ENCODE data around the gene CNTNAP2. TPM values are rescaled to one million over a fixed set of nuclear protein-coding genes. Genes with fewer than 3 reads are reported as not detected.

Gene CNTNAP2
- total and polyA plus RNA-seq, 3 experiments from 2014 or later = not detected

DNA sequence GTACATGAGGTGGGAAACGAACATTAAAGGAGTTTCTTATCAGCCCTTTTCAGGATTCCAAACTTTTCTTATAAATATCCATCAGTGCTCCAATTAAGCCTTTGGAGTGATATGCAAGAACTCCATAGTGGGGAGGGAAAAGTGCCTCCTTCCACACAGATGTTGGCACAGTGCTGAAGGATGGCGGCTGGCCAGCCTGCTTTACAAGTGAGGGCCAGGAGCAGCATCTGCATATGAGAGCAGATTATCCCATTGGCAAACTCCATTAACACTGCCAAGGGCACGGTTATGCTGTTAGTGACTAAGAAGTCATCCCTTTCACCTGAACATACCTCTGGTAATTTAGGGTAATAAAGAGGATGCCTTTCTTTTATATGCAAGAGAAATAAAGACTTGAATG, 543.1 kb downstream of the CNTNAP2 start:
- H3K27me3 Mint-ChIP-seq = no peaks in the 10 kb centered on the region
- POLR2A ChIA-PET = no interaction called here
- H3K27me3 ChIP-seq (ENCODE audit: insufficient read depth, low read length, poor library complexity, severe bottlenecking) = no peaks in the 10 kb centered on the region
- no peaks in the 10 kb centered on the region for H3K4me1 Mint-ChIP-seq
- H3K27ac ChIP-seq (ENCODE audit: low read depth, low read length) = no peak overlapping the region
- no peak overlapping the region for H3K4me3 ChIP-seq (ENCODE audit: low read length)
- H3K4me3 Mint-ChIP-seq = no peak overlapping the region
- CTCF ChIA-PET = no interaction called here
- no peaks in the 10 kb centered on the region for H3K36me3 ChIP-seq (ENCODE audit: insufficient read depth, low read length)
- no peaks in the 10 kb centered on the region for H3K36me3 Mint-ChIP-seq
- no peaks in the 10 kb centered on the region for H3K4me1 ChIP-seq (ENCODE audit: insufficient read depth, low read length)
- H3K27ac Mint-ChIP-seq = no peak overlapping the region
- H3K9me3 Mint-ChIP-seq = peaks cover 0 to 38% (median 8%) of the 10 kb centered on the region in 5 donors
- DNase-seq = no peak
- no peaks in the 10 kb centered on the region for H3K9me3 ChIP-seq (ENCODE audit: low read length)

DNA sequence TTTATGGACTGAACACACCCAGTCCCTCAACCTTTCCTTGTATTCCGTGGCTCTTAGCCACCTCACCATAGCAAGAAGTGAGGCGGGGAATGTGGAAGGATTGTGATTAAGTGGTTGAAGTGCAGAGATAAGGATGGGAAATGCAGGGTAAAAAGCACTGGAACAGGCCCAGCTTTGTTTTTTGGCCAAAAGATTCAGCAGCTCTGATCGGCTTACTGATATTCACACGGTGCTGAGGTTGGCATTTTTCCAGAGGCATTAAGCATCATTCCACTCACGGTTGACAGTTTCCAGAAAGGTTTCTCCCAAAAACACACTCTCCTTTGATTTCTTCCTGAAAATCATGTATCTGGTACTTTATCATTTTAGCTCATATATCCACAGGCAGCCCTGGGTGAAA, 544.2 kb downstream of the CNTNAP2 start:
- DNase-seq = no peak
- Histone ChIP-seq H3K27ac (ENCODE audit: low read depth, low read length) (no peak overlapping the region), H3K36me3 (ENCODE audit: insufficient read depth, low read length) (no peaks in the 10 kb centered on the region), H3K27me3 (ENCODE audit: insufficient read depth, low read length, poor library complexity, severe bottlenecking) (no peaks in the 10 kb centered on the region), H3K4me1 (ENCODE audit: insufficient read depth, low read length) (no peaks in the 10 kb centered on the region), H3K9me3 (ENCODE audit: low read length) (no peaks in the 10 kb centered on the region), H3K4me3 (ENCODE audit: low read length) (no peak overlapping the region)
- Mint-ChIP-seq H3K27me3 (no peaks in the 10 kb centered on the region), H3K36me3 (no peaks in the 10 kb centered on the region), H3K9me3 (peaks cover 0 to 33% (median 10%) of the 10 kb centered on the region in 5 donors), H3K27ac (no peak overlapping the region), H3K4me3 (no peak overlapping the region), H3K4me1 (no peaks in the 10 kb centered on the region)
- ChIA-PET CTCF (no interaction called here), POLR2A (no interaction called here)

DNA sequence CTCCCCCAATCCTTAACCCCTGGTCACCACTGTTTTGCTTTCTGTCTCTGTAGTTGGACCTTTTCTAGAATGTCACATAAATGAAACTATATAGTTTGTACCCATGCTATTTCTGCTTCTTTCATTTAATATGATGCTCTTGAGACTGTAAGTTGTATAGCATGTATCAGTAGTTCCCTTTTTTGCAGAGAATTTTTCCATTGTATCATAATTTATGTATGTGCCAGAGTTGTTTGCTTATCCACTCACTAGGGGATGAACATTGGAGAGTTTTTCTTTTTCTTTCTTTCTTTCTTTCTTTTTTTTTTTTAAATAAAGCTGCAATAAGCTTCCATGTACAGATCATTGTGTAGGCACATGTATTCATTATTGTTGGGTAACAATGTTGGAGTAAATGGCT, 544.8 kb downstream of the CNTNAP2 start:
- no peak for DNase-seq
- Mint-ChIP-seq H3K27me3 (no peaks in the 10 kb centered on the region), H3K36me3 (no peaks in the 10 kb centered on the region), H3K4me1 (no peaks in the 10 kb centered on the region), H3K4me3 (no peak overlapping the region), H3K27ac (no peak overlapping the region), H3K9me3 (peaks cover 2 to 39% (median 11%) of the 10 kb centered on the region in 5 donors)
- CTCF ChIA-PET = no interaction called here
- POLR2A ChIA-PET = no interaction called here
- H3K27ac ChIP-seq (ENCODE audit: low read depth, low read length) = no peak overlapping the region
- no peaks in the 10 kb centered on the region for H3K4me1 ChIP-seq (ENCODE audit: insufficient read depth, low read length)
- H3K27me3 ChIP-seq (ENCODE audit: insufficient read depth, low read length, poor library complexity, severe bottlenecking) = no peaks in the 10 kb centered on the region
- H3K4me3 ChIP-seq (ENCODE audit: low read length) = no peak overlapping the region
- H3K36me3 ChIP-seq (ENCODE audit: insufficient read depth, low read length) = no peaks in the 10 kb centered on the region
- no peaks in the 10 kb centered on the region for H3K9me3 ChIP-seq (ENCODE audit: low read length)

DNA sequence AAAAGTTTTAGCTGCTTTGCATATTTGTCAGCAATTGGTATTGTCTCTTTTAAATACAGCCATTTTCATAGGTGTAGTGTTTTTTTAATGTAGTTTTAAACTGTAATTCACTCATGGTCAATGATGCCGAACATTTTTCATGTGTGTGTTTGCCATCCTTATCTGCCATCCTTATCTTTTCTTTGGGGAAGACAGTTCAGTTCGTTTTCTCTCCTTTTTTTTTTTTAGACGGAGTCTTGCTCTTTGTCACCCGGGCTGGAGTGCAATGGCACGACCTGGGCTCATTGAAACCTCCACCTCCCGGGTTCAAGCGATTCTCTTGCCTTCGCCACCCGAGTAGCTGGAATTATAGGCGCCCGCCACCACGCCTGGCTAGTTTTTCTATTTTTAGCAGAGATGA, 545.3 kb downstream of the CNTNAP2 start:
- Mint-ChIP-seq H3K9me3 (peaks cover 2 to 42% (median 14%) of the 10 kb centered on the region in 5 donors), H3K27ac (no peak overlapping the region), H3K27me3 (no peaks in the 10 kb centered on the region), H3K4me1 (no peaks in the 10 kb centered on the region), H3K36me3 (no peaks in the 10 kb centered on the region), H3K4me3 (no peak overlapping the region)
- H3K27me3 ChIP-seq (ENCODE audit: insufficient read depth, low read length, poor library complexity, severe bottlenecking) = no peaks in the 10 kb centered on the region
- DNase-seq = no peak
- no peaks in the 10 kb centered on the region for H3K4me1 ChIP-seq (ENCODE audit: insufficient read depth, low read length)
- no peaks in the 10 kb centered on the region for H3K9me3 ChIP-seq (ENCODE audit: low read length)
- CTCF ChIA-PET = no interaction called here
- no peak overlapping the region for H3K27ac ChIP-seq (ENCODE audit: low read depth, low read length)
- H3K4me3 ChIP-seq (ENCODE audit: low read length) = no peak overlapping the region
- H3K36me3 ChIP-seq (ENCODE audit: insufficient read depth, low read length) = no peaks in the 10 kb centered on the region
- POLR2A ChIA-PET = no interaction called here

DNA sequence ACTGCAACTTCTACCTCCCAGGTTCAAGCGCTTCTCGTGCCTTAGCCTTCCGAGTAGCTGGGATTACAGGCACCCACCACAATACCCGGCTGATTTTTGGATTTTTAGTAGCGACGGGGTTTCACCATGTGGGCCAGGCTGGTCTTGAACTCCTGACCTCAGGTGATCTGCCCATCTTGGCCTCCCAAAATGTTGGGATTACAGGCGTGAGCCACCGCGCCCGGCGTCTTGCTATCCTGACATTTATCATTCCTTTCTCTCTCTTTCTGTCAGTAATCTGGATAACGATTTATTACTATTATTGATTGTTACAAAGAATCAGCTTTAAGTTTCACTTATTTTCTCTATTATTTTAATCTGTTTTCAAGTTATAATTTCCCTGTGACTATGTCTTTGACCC, 548.4 kb downstream of the CNTNAP2 start:
- Mint-ChIP-seq H3K27ac (no peak overlapping the region), H3K4me1 (no peaks in the 10 kb centered on the region), H3K4me3 (no peak overlapping the region), H3K9me3 (peaks cover 2 to 45% (median 16%) of the 10 kb centered on the region in 5 donors), H3K36me3 (no peaks in the 10 kb centered on the region), H3K27me3 (peaks cover 0 to 1% of the 10 kb centered on the region in 2 donors)
- Histone ChIP-seq H3K27ac (ENCODE audit: low read depth, low read length) (no peak overlapping the region), H3K36me3 (ENCODE audit: insufficient read depth, low read length) (no peaks in the 10 kb centered on the region), H3K4me1 (ENCODE audit: insufficient read depth, low read length) (no peaks in the 10 kb centered on the region), H3K4me3 (ENCODE audit: low read length) (no peak overlapping the region), H3K27me3 (ENCODE audit: insufficient read depth, low read length, poor library complexity, severe bottlenecking) (no peaks in the 10 kb centered on the region), H3K9me3 (ENCODE audit: low read length) (no peaks in the 10 kb centered on the region)
- ChIA-PET CTCF (no interaction called here), POLR2A (no interaction called here)
- no peak for DNase-seq

DNA sequence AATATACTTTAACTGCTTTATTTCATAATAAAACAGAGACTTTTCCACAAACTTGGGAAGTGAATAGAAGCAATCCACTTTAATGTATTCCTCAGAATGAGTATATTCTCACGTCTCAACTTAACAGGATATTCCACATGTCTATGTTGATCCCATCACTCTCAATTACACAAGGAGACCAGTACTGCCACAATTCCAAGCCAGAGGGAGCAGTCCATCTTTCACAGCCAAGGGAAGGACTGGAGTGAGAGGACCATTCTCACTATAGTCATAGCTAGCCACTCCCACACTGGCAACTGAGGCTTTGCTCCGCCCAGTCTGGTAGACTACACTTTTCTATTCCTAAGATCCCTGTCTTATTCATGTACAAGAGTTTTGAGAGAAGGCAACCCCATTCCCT, 553.9 kb downstream of the CNTNAP2 start:
- Mint-ChIP-seq H3K27me3 (peaks cover 0 to 2% of the 10 kb centered on the region in 2 donors), H3K9me3 (peaks cover 8 to 34% (median 15%) of the 10 kb centered on the region in 5 donors), H3K36me3 (no peaks in the 10 kb centered on the region), H3K27ac (no peak overlapping the region), H3K4me1 (no peaks in the 10 kb centered on the region), H3K4me3 (no peak overlapping the region)
- DNase-seq = no peak
- no peaks in the 10 kb centered on the region for H3K36me3 ChIP-seq (ENCODE audit: insufficient read depth, low read length)
- H3K4me1 ChIP-seq (ENCODE audit: insufficient read depth, low read length) = no peaks in the 10 kb centered on the region
- peaks cover 4% of the 10 kb centered on the region for H3K9me3 ChIP-seq (ENCODE audit: low read length)
- no peak overlapping the region for H3K4me3 ChIP-seq (ENCODE audit: low read length)
- ChIA-PET POLR2A (no interaction called here), CTCF (no interaction called here)
- H3K27me3 ChIP-seq (ENCODE audit: insufficient read depth, low read length, poor library complexity, severe bottlenecking) = no peaks in the 10 kb centered on the region
- H3K27ac ChIP-seq (ENCODE audit: low read depth, low read length) = no peak overlapping the region

DNA sequence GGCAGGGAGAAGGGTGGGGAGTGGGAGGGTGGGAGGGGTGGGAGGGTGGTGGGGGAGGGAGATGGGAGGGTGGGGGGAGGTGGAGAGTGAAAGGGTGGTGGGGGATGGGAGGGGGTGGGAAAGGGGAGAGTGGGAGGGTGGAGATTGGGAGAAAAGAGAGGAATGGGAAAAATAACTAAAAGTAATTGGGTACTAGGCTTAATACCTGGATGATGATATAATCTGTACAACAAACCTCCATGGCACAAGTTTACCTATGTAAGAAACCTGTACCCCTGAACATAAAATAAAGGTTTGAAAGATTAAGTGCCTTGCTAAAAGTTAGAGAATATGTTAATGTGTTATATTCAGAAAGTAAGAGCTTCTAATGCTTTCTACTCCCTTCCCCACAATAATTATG, 564.9 kb downstream of the CNTNAP2 start:
- Histone ChIP-seq H3K4me1 (ENCODE audit: insufficient read depth, low read length) (no peaks in the 10 kb centered on the region), H3K36me3 (ENCODE audit: insufficient read depth, low read length) (no peaks in the 10 kb centered on the region), H3K27ac (ENCODE audit: low read depth, low read length) (no peak overlapping the region), H3K9me3 (ENCODE audit: low read length) (no peaks in the 10 kb centered on the region), H3K4me3 (ENCODE audit: low read length) (no peak overlapping the region), H3K27me3 (ENCODE audit: insufficient read depth, low read length, poor library complexity, severe bottlenecking) (no peaks in the 10 kb centered on the region)
- no peaks in the 10 kb centered on the region for H3K27me3 Mint-ChIP-seq
- no peaks in the 10 kb centered on the region for H3K36me3 Mint-ChIP-seq
- H3K9me3 Mint-ChIP-seq = peaks cover 5 to 26% (median 16%) of the 10 kb centered on the region in 5 donors
- POLR2A ChIA-PET = no interaction called here
- H3K4me1 Mint-ChIP-seq = no peaks in the 10 kb centered on the region
- DNase-seq = no peak
- CTCF ChIA-PET = no interaction called here
- no peak overlapping the region for H3K27ac Mint-ChIP-seq
- H3K4me3 Mint-ChIP-seq = no peak overlapping the region

DNA sequence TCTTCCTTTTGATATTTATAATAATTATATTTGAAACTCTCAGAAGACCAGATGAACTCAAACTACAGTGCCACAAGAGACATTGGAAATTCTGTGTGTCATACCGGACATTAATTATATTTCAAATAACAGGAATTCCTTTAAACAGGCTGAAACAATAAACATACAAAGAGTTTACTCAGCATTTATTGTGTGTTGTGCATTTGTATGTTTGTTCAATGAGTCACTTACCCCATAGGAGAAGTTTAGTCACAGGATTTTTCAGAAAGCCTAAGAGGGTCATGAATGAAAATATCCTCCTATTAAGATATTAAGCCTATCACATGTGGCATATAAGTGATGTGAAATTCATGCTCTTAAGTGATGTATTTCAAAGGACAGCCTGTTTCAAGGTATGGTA, 566.8 kb downstream of the CNTNAP2 start:
- Mint-ChIP-seq H3K4me1 (no peaks in the 10 kb centered on the region), H3K9me3 (peaks cover 2 to 31% (median 15%) of the 10 kb centered on the region in 5 donors), H3K27ac (no peak overlapping the region), H3K27me3 (no peaks in the 10 kb centered on the region), H3K4me3 (no peak overlapping the region), H3K36me3 (no peaks in the 10 kb centered on the region)
- Histone ChIP-seq H3K27me3 (ENCODE audit: insufficient read depth, low read length, poor library complexity, severe bottlenecking) (no peaks in the 10 kb centered on the region), H3K27ac (ENCODE audit: low read depth, low read length) (no peak overlapping the region), H3K4me1 (ENCODE audit: insufficient read depth, low read length) (no peaks in the 10 kb centered on the region), H3K4me3 (ENCODE audit: low read length) (no peak overlapping the region), H3K36me3 (ENCODE audit: insufficient read depth, low read length) (no peaks in the 10 kb centered on the region), H3K9me3 (ENCODE audit: low read length) (no peaks in the 10 kb centered on the region)
- ChIA-PET POLR2A (no interaction called here), CTCF (no interaction called here)
- DNase-seq = no peak

DNA sequence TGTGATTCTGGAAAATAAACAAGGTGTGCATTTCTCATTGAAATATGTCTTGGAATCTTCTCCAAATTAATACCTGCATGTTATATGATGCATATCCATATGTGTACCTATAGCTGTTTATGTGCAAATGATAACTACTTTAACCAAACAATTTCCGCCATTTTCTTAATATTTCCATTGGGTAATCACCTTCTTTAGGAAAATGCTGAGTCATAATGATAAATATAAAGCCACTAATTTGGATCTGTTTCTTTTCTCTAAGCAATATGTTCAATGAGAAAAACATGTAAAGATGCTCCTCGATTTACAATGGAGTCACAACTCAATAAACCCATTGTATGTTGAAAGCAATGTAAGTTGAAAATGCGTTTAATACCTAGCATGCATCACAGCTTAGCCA, 574.4 kb downstream of the CNTNAP2 start:
- ChIA-PET POLR2A (no interaction called here), CTCF (no interaction called here)
- H3K36me3 Mint-ChIP-seq = no peaks in the 10 kb centered on the region
- no peaks in the 10 kb centered on the region for H3K4me1 Mint-ChIP-seq
- no peaks in the 10 kb centered on the region for H3K4me1 ChIP-seq (ENCODE audit: insufficient read depth, low read length)
- H3K4me3 Mint-ChIP-seq = no peak overlapping the region
- H3K9me3 Mint-ChIP-seq = peaks cover 0 to 11% (median 5%) of the 10 kb centered on the region in 5 donors
- no peak for DNase-seq
- H3K27me3 ChIP-seq (ENCODE audit: insufficient read depth, low read length, poor library complexity, severe bottlenecking) = no peaks in the 10 kb centered on the region
- H3K27ac ChIP-seq (ENCODE audit: low read depth, low read length) = no peak overlapping the region
- H3K27ac Mint-ChIP-seq = no peak overlapping the region
- no peaks in the 10 kb centered on the region for H3K36me3 ChIP-seq (ENCODE audit: insufficient read depth, low read length)
- H3K9me3 ChIP-seq (ENCODE audit: low read length) = no peaks in the 10 kb centered on the region
- H3K4me3 ChIP-seq (ENCODE audit: low read length) = no peak overlapping the region
- no peaks in the 10 kb centered on the region for H3K27me3 Mint-ChIP-seq

Measured in CD8-positive, alpha-beta memory T cell (primary cell).